OCI-LY1 (cell line): ENCODE data around the gene KCNH1.

Experiments used
- CTCF ChIP-seq: fragments of 200-600 bp; sonication (generic), shearing (Covaris generic); IDR thresholded peaks from 2 replicates; pipeline ENCODE4 v1.5.1; 2017; ENCODE audit warnings: mild to moderate bottlenecking, antibody characterized with exemption, low read length, moderate library complexity, mixed read lengths
- EZH2 ChIP-seq: fragments of 200-600 bp; sonication (generic), shearing (Covaris generic); IDR thresholded peaks from 2 replicates; pipeline ENCODE4 v1.8.0; 2017; ENCODE audit warnings: borderline replicate concordance, mixed run types, mild to moderate bottlenecking, antibody characterized with exemption, low read length, moderate library complexity, mixed read lengths

GRCh38 chr1:210866532-210866931, 267.4 kb downstream of the KCNH1 start:
- TF ChIP-seq CTCF (no peak), EZH2 (no peak)
